Forelimb muscle (tissue), 1 donor: Measurements from ENCODE around the gene AKAP3. TPM values are rescaled to one million over a fixed set of nuclear protein-coding genes. Genes with fewer than 3 reads are reported as not detected.

Source experiments
- DNase-seq: peaks from one replicate; pipeline ENCODE4 v3.0.0-alpha.2; 2013; ENCODE audit warnings: low read depth
- polyA plus RNA-seq: library from polyadenylated mRNA; unstranded; fragments of 120-200 nt; gene quantifications from one replicate; pipeline ENCODE4 v1.2.1, GENCODE V29; 2013; ENCODE audit not compliant: insufficient read length

Gene AKAP3
- polyA plus RNA-seq, 1 donor, result 0.13 TPM

GRCh38 chr12:4603421-4603820 lies 45.4 kb downstream of the AKAP3 start:
- no peak for DNase-seq

GRCh38 chr12:4595881-4596280 lies 53.0 kb downstream of the AKAP3 start:
- no peak for DNase-seq

GRCh38 chr12:4591180-4591687 lies 57.6 kb downstream of the AKAP3 start:
- no peak for DNase-seq

GRCh38 chr12:4589941-4590340 lies 58.9 kb downstream of the AKAP3 start:
- no peak for DNase-seq

GRCh38 chr12:4588916-4589315 lies 59.9 kb downstream of the AKAP3 start:
- DNase-seq, result no peak

- DNase-seq, result no peak
Measured at GRCh38 chr12:4587108-4587507, 61.7 kb downstream of the AKAP3 start.

- no peak for DNase-seq
Measured at GRCh38 chr12:4586500-4586899, 62.4 kb downstream of the AKAP3 start.

GRCh38 chr12:4584896-4585295 lies 64.0 kb downstream of the AKAP3 start:
- DNase-seq, result no peak

GRCh38 chr12:4584281-4584680 lies 64.6 kb downstream of the AKAP3 start:
- DNase-seq, result no peak

GRCh38 chr12:4580281-4580688 lies 68.6 kb downstream of the AKAP3 start:
- no peak for DNase-seq

- DNase-seq, result no peak
Measured at GRCh38 chr12:4579305-4580102, 69.3 kb downstream of the AKAP3 start.

- no peak for DNase-seq
Measured at GRCh38 chr12:4572680-4573079, 76.2 kb downstream of the AKAP3 start.

- no peak for DNase-seq
Measured at GRCh38 chr12:4569261-4569660, 79.6 kb downstream of the AKAP3 start.

GRCh38 chr12:4567073-4567881 lies 81.6 kb downstream of the AKAP3 start:
- no peak for DNase-seq

- DNase-seq, result no peak
Measured at GRCh38 chr12:4566474-4566873, 82.4 kb downstream of the AKAP3 start.

Other genes with a start within 250 kb of the AKAP3 start
- 58.5 TPM for gene FGF6, start 203.2 kb downstream of the AKAP3 start, polyA plus RNA-seq
- 9.6 TPM for gene RAD51AP1, start 110.2 kb downstream of the AKAP3 start, polyA plus RNA-seq
- 19.2 TPM for gene DYRK4, start 86.8 kb downstream of the AKAP3 start, polyA plus RNA-seq
- 92.2 TPM for gene NDUFA9, start 63 bp upstream of the AKAP3 start, polyA plus RNA-seq
- 3.7 TPM for gene GALNT8, start 71.3 kb upstream of the AKAP3 start, polyA plus RNA-seq